H9 (cell line): ENCODE data around the gene ZNF101. TPM values are rescaled to one million over a fixed set of nuclear protein-coding genes. Genes with fewer than 3 reads are reported as not detected.

ENCODE experiments used
- DNase-seq: peaks from one replicate; pipeline ENCODE4 v3.0.0-alpha.2; 2017
- H2AFZ ChIP-seq: one replicate; pipeline ENCODE4 v1.6.1; 2013; ENCODE audit warnings: mild to moderate bottlenecking, low read length, control low read depth, moderate library complexity
- H2AK5ac ChIP-seq: 2 replicates; pipeline ENCODE4 v1.6.1; 2013; ENCODE audit warnings: low read length, control low read depth, mixed read lengths; ENCODE audit not compliant: insufficient read length
- H2BK120ac ChIP-seq: one replicate; pipeline ENCODE4 v1.6.1; 2013; ENCODE audit warnings: low read depth, mild to moderate bottlenecking, low read length, control low read depth, inconsistent platforms; ENCODE audit not compliant: poor library complexity, severe bottlenecking
- H2BK12ac ChIP-seq: 2 replicates; pipeline ENCODE4 v1.6.1; 2013; ENCODE audit warnings: low read length, control low read depth, mixed read lengths, low read depth; ENCODE audit not compliant: insufficient read length
- H2BK15ac ChIP-seq: 2 replicates; pipeline ENCODE4 v1.6.1; 2013; ENCODE audit warnings: low read depth, low read length, control low read depth
- H2BK20ac ChIP-seq: one replicate; pipeline ENCODE4 v1.6.1; 2013; ENCODE audit warnings: low read depth, mild to moderate bottlenecking, low read length, control low read depth, inconsistent platforms; ENCODE audit not compliant: poor library complexity, severe bottlenecking
- H2BK5ac ChIP-seq: 2 replicates; pipeline ENCODE4 v1.6.1; 2013; ENCODE audit warnings: low read length, control low read depth, mixed read lengths; ENCODE audit not compliant: insufficient read length
- H3K14ac ChIP-seq: 2 replicates; pipeline ENCODE4 v1.6.1; 2013; ENCODE audit warnings: low read length, control low read depth; ENCODE audit not compliant: insufficient read depth
- H3K18ac ChIP-seq: 2 replicates; pipeline ENCODE4 v1.6.1; 2013; ENCODE audit warnings: low read depth, mild to moderate bottlenecking, mixed read lengths, low read length, control low read depth; ENCODE audit not compliant: insufficient read length
- H3K23ac ChIP-seq: 2 replicates; pipeline ENCODE4 v1.6.1; 2013; ENCODE audit warnings: low read length, control low read depth, mixed read lengths, low read depth; ENCODE audit not compliant: insufficient read length
- H3K23me2 ChIP-seq: 2 replicates; pipeline ENCODE4 v1.6.1; 2013; ENCODE audit warnings: low read depth, mild to moderate bottlenecking, mixed read lengths, low read length, control low read depth; ENCODE audit not compliant: insufficient read length, poor library complexity, severe bottlenecking
- H3K27ac ChIP-seq: 2 replicates; pipeline ENCODE4 v1.5.1; 2013; ENCODE audit warnings: low read length, control low read depth, mixed read lengths, low read depth; ENCODE audit not compliant: insufficient read length
- H3K27me3 ChIP-seq: 2 replicates; pipeline ENCODE4 v1.6.1; 2013; ENCODE audit warnings: low read length, control low read depth, inconsistent platforms; ENCODE audit not compliant: insufficient read depth
- H3K4ac ChIP-seq: 2 replicates; pipeline ENCODE4 v1.6.1; 2013; ENCODE audit warnings: low read depth, mild to moderate bottlenecking, control low read depth, inconsistent platforms, low read length, moderate library complexity
- H3K4me1 ChIP-seq: 2 replicates; pipeline ENCODE4 v1.6.1; 2013; ENCODE audit warnings: low read length, control low read depth, inconsistent platforms; ENCODE audit not compliant: insufficient read depth
- H3K4me2 ChIP-seq: 2 replicates; pipeline ENCODE4 v1.6.1; 2013; ENCODE audit warnings: low read length, control low read depth, mixed read lengths; ENCODE audit not compliant: insufficient read length, insufficient read depth
- H3K56ac ChIP-seq: 2 replicates; pipeline ENCODE4 v1.6.1; 2013; ENCODE audit warnings: low read depth, mild to moderate bottlenecking, mixed read lengths, low read length, control low read depth; ENCODE audit not compliant: insufficient read length
- H3K79me1 ChIP-seq: 2 replicates; pipeline ENCODE4 v1.6.1; 2013; ENCODE audit warnings: low read depth, mild to moderate bottlenecking, moderate library complexity, low read length, control low read depth, inconsistent platforms; ENCODE audit not compliant: insufficient read depth, poor library complexity, severe bottlenecking
- H3K79me2 ChIP-seq: 2 replicates; pipeline ENCODE4 v1.6.1; 2013; ENCODE audit warnings: low read length, control low read depth, inconsistent platforms; ENCODE audit not compliant: insufficient read depth
- H3K9ac ChIP-seq: 2 replicates; pipeline ENCODE4 v1.6.1; 2013; ENCODE audit warnings: low read length, control low read depth, mixed read lengths; ENCODE audit not compliant: insufficient read length; ENCODE audit errors: extremely low read depth
- H3K9me3 ChIP-seq: one replicate; pipeline ENCODE4 v1.6.1; 2013; ENCODE audit warnings: low read depth, low read length, inconsistent platforms; ENCODE audit not compliant: control insufficient read depth
- H3T11ph ChIP-seq: one replicate; pipeline ENCODE4 v1.6.1; 2013; ENCODE audit warnings: mild to moderate bottlenecking, low read length, control low read depth, inconsistent platforms
- H4K20me1 ChIP-seq: one replicate; pipeline ENCODE4 v1.6.1; 2013; ENCODE audit not compliant: control insufficient read depth, insufficient read length, insufficient read depth
- H4K5ac ChIP-seq: 2 replicates; pipeline ENCODE4 v1.6.1; 2013; ENCODE audit warnings: low read depth, mild to moderate bottlenecking, mixed read lengths, low read length, control low read depth; ENCODE audit not compliant: insufficient read length
- H4K8ac ChIP-seq: replicated peaks from 2 replicates; pipeline ENCODE4 v1.6.1; 2013; ENCODE audit warnings: low read length, control low read depth, mixed read lengths, low read depth; ENCODE audit not compliant: insufficient read length
- H4K91ac ChIP-seq: 2 replicates; pipeline ENCODE4 v1.6.1; 2013; ENCODE audit warnings: low read depth, mild to moderate bottlenecking, moderate library complexity, mixed read lengths, low read length, control low read depth; ENCODE audit not compliant: insufficient read length
- H3K27ac Mint-ChIP-seq, 3 experiments: 2 replicates in 2 of 3; 3 replicates in 1 of 3; pipeline ENCODE4 v1.8.0; 2020 to 2021; ENCODE audit warnings: mixed read lengths in 3 of 3, mild to moderate bottlenecking in 1 of 3, moderate library complexity in 1 of 3
- H3K27me3 Mint-ChIP-seq: 2 replicates; pipeline ENCODE4 v1.8.0; 2021; ENCODE audit warnings: low read depth, mild to moderate bottlenecking, moderate library complexity, mixed read lengths
- H3K36me3 Mint-ChIP-seq, 3 experiments: 2 replicates in 2 of 3; 3 replicates in 1 of 3; pipeline ENCODE4 v1.8.0; 2020 to 2021; ENCODE audit warnings: low read depth in 3 of 3, mixed read lengths in 3 of 3; ENCODE audit not compliant: insufficient read depth in 1 of 3
- H3K4me1 Mint-ChIP-seq, 2 experiments: 2 replicates each; pipeline ENCODE4 v1.8.0; 2020; ENCODE audit warnings: mixed read lengths in 2 of 2
- H3K4me3 Mint-ChIP-seq, 2 experiments: 2 replicates in 1 of 2; 3 replicates in 1 of 2; pipeline ENCODE4 v1.8.0; 2020 to 2021; ENCODE audit warnings: mild to moderate bottlenecking in 2 of 2, mixed read lengths in 2 of 2, moderate library complexity in 1 of 2
- H3K9me3 Mint-ChIP-seq, 2 experiments: 2 replicates in 1 of 2; 3 replicates in 1 of 2; pipeline ENCODE4 v1.8.0; 2020; ENCODE audit warnings: mild to moderate bottlenecking in 2 of 2, mixed read lengths in 2 of 2, moderate library complexity in 1 of 2
- CTCF ChIP-seq: fragments of 200-600 bp; sonication (generic); conservative IDR thresholded peaks from 3 replicates; pipeline ENCODE4 v1.8.0; 2021; ENCODE audit warnings: antibody characterized with exemption, mild to moderate bottlenecking
- WGBS: extraction: QIAGEN DNeasy Blood & Tissue Kit; methylation state at CpG from one replicate; pipeline ENCODE4 v1.1.7; 2013; ENCODE audit warnings: missing lambda C conversion rate, low lambda C conversion rate, mixed read lengths; ENCODE audit not compliant: insufficient read length; ENCODE audit errors: extremely low coverage; 5-methylcytosine and 5-hydroxymethylcytosine counted together
- total RNA-seq: library from RNA; stranded (reverse); gene quantifications from 2 replicates; pipeline ENCODE4 v1.2.1, GENCODE V29; 2021

Gene ZNF101
- total RNA-seq, 1 experiment from 2014 or later = 46.9 TPM

GRCh38 chr19:19636573-19637185 is 32.0 kb upstream of the ZNF101 start:
- no peaks in the 10 kb centered on the region for H3K27me3 ChIP-seq
- no peak overlapping the region for H3K18ac ChIP-seq
- H2AFZ ChIP-seq = no peak overlapping the region
- H2AK5ac ChIP-seq = no peak overlapping the region
- H3K14ac ChIP-seq = no peak overlapping the region
- no peak overlapping the region for H3T11ph ChIP-seq
- Mint-ChIP-seq H3K9me3 (no peaks in the 10 kb centered on the region; a peak in 1 of 5 replicates), H3K27me3 (no peaks in the 10 kb centered on the region), H3K4me1 (peaks cover 0 to 4% of the 10 kb centered on the region in 2 experiments; a peak in 1 of 4 replicates), H3K4me3 (no peak overlapping the region), H3K27ac (no peak overlapping the region), H3K36me3 (peaks cover 9 to 36% (median 32%) of the 10 kb centered on the region in 3 experiments; a peak in 6 of 7 replicates)
- H3K79me1 ChIP-seq = no peaks in the 10 kb centered on the region
- H3K56ac ChIP-seq = no peak overlapping the region
- H2BK5ac ChIP-seq = no peak overlapping the region
- H3K4me1 ChIP-seq = no peaks in the 10 kb centered on the region
- H4K91ac ChIP-seq = no peak overlapping the region
- H2BK12ac ChIP-seq = no peak overlapping the region
- TF ChIP-seq CTCF = no peak
- no peak overlapping the region for H2BK20ac ChIP-seq
- no peak overlapping the region for H4K8ac ChIP-seq
- no peak overlapping the region for H4K5ac ChIP-seq
- H3K9me3 ChIP-seq = no peaks in the 10 kb centered on the region
- no peak overlapping the region for H2BK15ac ChIP-seq
- H3K79me2 ChIP-seq = no peaks in the 10 kb centered on the region
- no CpG with 5 or more reads among the region's 9 CpGs for WGBS
- no peak overlapping the region for H3K4me2 ChIP-seq
- no peak overlapping the region for H3K23ac ChIP-seq
- H3K23me2 ChIP-seq = no peaks in the 10 kb centered on the region
- no peak overlapping the region for H3K27ac ChIP-seq
- no peak overlapping the region for H3K4ac ChIP-seq
- no peak overlapping the region for H2BK120ac ChIP-seq
- DNase-seq = no peak
- no peak overlapping the region for H3K9ac ChIP-seq
- no peaks in the 10 kb centered on the region for H4K20me1 ChIP-seq
